PC-9 (cell line): ENCODE measurements around the gene DUS1L.

Experiments
- EZH2 ChIP-seq: fragments of 200-600 bp; sonication (generic); IDR thresholded peaks from 2 replicates; pipeline ENCODE4 v1.8.0; 2017; ENCODE audit warnings: antibody characterized with exemption, low read depth
- TF ChIP-seq, protein P1 (sequence below): fragments of 200-600 bp; sonication (generic); conservative IDR thresholded peaks from 2 replicates; pipeline ENCODE4 v1.6.1; 2017; ENCODE audit warnings: mixed run types, antibody characterized with exemption, mild to moderate bottlenecking, moderate library complexity

DNA sequence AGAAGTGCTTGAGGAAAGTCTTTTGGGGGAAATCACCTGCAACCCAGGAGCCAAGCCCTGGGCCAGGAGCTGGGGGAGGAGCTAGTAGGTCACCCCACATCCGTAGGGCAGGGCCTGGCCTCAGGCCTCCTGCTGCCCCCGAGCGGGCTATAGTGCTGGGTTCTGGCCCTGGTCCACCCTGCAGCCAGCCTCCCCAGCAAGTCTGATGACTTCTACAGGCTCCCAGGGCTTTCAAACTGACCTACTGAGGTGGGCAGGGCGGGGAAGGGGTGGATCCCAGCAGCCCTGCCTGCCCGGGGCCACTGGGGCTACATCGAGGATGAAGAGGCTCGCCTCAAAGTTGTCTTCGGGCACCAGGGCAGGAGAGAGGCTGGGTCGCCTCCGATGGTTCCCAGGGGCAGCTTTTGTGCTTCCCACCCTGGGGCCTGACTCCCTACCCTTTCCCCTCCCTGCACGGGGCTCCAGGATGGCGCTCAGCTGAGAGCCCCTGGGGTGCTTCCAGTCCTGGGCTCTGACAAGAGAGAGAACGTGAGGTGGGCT lies 47.9 kb downstream of the DUS1L start:
- TF ChIP-seq, protein P1, sequence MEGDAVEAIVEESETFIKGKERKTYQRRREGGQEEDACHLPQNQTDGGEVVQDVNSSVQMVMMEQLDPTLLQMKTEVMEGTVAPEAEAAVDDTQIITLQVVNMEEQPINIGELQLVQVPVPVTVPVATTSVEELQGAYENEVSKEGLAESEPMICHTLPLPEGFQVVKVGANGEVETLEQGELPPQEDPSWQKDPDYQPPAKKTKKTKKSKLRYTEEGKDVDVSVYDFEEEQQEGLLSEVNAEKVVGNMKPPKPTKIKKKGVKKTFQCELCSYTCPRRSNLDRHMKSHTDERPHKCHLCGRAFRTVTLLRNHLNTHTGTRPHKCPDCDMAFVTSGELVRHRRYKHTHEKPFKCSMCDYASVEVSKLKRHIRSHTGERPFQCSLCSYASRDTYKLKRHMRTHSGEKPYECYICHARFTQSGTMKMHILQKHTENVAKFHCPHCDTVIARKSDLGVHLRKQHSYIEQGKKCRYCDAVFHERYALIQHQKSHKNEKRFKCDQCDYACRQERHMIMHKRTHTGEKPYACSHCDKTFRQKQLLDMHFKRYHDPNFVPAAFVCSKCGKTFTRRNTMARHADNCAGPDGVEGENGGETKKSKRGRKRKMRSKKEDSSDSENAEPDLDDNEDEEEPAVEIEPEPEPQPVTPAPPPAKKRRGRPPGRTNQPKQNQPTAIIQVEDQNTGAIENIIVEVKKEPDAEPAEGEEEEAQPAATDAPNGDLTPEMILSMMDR: no peak
- no peak for TF ChIP-seq EZH2
